NCI-H748 (cell line): ENCODE results near the gene TET1.
"Not testable (repeated sequence)": the region's sequence is repeated elsewhere in the genome, so short reads cannot be mapped to it uniquely, and the experiment has no call there.

ENCODE experiments used
- DNase-seq: peaks from one replicate; lab custom pipeline; 2025; ENCODE audit not compliant: unreplicated experiment; lab: John Stamatoyannopoulos, UW

Gene TET1

DNA sequence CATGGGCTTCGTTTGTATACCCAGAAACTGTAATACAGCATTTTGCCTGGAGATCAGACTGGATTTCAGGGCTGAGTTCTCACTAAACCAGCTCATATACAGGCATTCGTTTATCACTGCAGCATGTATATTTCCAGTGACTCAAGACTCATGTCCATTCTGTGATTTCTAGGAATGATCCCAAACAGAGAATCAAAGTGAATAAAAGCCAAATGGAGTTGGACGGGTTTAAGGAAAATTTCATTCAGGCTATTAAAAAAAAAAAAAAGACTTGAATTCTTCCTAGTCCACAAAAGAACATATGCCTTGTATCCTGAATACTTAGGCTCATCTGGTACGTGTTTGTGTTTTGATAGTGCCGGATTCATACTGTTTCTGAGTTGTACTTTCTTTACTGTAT is 46.8 kb downstream of the TET1 start:
- no peak for DNase-seq

DNA sequence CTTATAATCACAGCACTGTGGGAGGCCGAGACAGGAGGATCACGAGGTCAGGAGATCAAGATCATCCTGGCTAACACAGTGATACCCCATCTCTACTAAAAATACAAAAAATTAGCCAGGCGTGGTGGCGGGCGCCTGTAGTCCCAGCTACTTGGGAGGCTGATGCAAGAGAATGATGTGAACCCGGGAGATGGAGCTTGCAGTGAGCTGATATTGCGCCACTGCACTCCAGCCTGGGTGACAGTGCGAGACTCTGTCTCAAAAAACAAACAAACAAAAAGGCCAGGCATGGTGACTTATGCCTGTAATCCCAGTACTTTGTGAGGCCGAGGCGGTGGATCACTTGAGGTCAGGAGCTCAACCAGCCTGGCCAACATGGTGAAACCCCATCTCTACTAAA is 49.9 kb downstream of the TET1 start:
- not testable (repeated sequence) for DNase-seq

DNA sequence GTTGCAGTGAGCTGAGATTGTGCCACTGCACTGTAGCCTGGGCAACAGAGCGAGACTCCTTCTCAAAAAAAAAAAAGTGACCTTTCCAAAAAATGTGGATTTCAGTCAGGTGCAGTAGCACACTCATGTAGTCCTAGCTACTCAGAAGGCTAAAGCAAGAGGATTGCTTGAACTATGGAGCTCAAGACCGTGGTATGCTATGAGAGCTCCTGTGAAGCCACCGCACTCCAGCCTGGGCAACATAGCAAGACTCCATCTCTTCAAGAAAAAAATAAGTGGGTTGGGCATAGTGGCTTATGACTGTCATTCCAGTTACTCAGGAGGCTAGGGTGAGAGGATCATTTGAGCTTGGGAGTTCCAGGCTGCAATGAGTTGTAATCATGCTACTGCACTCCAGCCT is 51.1 kb downstream of the TET1 start:
- no peak for DNase-seq

GRCh38 chr10:68613974-68614373 is 53.8 kb downstream of the TET1 start:
- not testable (repeated sequence) for DNase-seq

DNA sequence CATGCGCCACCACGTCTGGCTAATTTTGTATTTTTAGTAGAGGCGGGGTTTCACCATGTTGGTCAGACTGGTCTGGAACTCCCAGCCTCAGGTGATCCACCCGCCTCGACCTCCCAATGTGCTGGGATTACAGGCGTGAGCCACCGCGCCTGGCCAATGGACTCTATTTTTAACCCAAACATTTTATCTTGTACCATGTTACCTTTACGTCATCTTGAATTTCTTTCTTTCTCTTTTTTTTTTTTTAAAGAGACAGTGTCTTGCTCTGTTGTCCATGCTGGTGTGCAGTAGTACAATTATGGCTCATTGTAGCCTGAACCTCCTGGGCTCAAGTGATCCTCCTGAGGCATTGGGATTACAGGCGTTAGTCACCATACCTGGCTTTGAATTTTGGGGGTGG is 57.6 kb downstream of the TET1 start:
- DNase-seq: not testable (repeated sequence)

GRCh38 chr10:68618234-68618633 is 58.1 kb downstream of the TET1 start:
- DNase-seq: no peak

DNA sequence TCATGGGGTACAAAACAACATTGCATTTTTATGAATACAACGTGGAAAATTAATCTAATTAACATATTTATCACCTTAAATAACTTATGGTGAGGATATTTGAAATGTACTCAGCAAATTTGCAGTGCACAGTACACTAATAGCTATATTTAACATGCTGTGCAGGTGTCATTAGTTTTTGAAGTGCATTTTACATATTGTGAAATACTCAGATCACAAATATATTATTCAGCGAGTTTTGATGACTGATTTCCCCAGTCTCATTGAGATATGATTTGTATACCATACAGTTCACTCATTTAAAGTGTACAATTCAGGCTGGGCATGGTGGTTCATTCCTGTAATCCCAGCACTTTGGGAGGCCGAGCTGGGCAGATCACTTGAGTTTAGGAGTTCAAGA is 59.5 kb downstream of the TET1 start:
- DNase-seq: no peak

GRCh38 chr10:68625316-68625921 is 65.3 kb downstream of the TET1 start:
- no peak for DNase-seq

- DNase-seq: no peak
Observed at GRCh38 chr10:68628576-68629127, 68.5 kb downstream of the TET1 start.

- DNase-seq: not testable (repeated sequence)
Observed at GRCh38 chr10:68632271-68632560, 72.1 kb downstream of the TET1 start.

DNA sequence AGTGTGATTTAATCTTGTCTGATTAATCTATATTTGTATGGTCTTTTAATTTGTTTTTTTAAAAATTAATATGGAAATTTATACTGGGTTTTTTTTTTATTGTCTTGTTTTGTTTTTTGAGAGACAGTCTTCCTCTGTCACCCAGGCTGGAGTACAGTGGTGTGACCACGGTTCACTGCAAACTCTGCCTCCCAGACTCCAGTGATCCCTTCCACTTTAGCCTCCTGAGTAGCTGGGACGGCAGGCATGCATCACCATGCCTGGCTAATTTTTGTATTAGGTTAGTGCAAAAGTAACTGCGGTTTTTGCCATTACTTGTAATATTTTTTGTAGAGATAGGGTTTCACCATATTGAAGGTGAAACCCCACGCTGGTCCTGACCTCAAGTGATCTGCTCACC is 73.1 kb downstream of the TET1 start:
- no peak for DNase-seq

DNA sequence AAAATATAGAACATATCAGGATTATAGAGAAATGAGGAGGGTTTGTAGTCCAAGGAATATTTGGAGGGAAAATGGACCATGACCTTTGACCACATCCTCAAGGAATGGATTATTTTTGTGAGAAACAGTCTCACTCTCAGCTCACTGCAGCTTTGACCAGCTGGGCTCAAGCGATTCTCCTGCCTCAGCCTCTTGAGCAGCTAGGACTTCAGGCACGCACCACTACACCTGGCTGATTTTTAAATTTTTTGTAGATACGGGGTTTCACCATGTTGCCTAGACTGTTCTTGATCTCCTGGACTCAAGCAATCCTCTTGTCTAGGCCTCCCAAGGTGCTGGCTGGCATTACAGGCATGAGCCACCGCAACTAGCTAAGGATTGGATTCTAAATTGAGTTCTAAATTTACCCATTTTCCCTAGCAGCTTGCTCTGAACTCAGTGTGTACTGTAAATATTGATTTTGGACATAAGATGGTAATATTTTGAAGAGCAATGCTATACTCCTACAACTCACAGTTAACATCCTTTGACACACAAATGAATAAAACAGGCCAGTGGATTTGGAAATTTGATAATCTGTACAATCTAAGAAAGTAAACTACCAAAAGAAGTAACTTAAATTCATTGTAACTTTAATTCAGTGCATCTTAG is 73.8 kb downstream of the TET1 start:
- no peak for DNase-seq

- no peak for DNase-seq
Observed at GRCh38 chr10:68636335-68636734, 76.2 kb downstream of the TET1 start.

- not testable (repeated sequence) for DNase-seq
Observed at GRCh38 chr10:68643550-68643949, 83.4 kb downstream of the TET1 start.

DNA sequence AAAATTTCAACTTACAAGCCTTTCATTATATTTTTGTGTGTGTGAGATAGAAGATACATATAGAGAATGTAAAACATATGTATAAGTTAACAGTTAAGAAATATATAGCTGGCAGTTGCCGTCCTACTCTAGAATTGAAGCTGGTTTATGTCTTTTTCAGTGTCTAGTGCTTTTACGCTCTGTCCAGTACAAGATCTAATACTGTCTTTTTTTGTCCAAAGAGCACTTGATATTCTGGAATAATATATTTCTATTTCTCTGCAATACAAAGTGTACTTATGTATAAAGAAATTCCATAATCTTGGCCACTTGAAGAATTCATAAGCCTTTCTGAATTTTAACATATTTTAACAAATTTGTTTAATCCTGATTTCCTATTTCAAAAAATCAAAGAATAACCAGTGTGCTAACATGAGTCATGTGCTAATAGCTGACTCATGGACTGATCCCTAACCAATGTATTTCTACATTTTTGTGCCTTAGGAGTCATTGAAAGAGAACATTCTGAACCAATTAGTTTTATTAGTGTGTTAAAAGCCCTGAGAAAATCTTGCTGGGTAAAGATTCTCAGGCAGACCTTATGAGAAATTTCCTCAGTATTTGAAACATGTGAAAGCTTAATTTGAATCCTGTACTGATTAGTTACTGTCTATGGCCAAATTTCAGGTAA is 87.7 kb downstream of the TET1 start:
- DNase-seq: no peak

GRCh38 chr10:68655620-68656126 is 95.5 kb downstream of the TET1 start:
- no peak for DNase-seq

DNA sequence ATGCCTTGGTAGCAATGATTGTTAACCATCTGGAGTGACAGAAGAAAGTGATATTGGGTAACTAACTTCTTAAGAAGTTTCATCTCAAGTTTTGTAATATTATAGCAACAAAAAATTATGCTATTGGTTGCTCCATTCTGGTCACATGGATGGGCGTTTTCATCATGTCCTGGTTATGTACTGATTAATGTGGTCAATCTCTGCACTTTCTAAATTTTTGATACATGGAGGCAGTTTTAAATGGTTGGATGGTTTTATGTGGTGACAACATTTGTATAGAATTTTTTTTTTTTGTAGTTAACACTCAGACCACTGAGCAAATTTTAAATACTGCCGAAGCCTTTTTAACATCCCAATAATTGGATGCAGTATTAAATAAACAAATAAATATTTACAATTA is 105.7 kb downstream of the TET1 start:
- DNase-seq: no peak

DNA sequence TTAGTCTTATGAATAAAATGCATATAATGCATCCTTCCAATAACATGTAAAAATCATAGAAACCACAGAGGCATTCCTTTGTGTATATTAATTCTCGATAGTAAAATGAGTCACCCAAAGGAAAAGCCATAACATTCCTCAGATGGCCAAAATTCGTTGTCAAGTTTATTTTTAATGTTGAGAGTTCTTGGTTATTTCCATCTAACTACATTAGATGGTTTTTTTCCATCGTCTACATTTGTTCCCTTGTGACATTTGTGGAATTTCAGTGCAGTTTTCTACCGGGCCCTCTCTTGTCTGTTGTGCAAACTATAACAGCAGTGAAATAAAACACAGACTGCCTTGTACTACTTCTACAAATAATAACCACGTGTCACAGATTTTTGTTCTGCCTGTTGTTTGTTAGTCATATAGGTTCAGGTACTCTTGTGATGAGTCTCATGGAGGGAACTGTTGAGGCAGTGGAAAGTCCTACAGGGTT is 106.2 kb downstream of the TET1 start:
- no peak for DNase-seq

- DNase-seq: no peak
Observed at GRCh38 chr10:68668231-68668630, 108.1 kb downstream of the TET1 start.

GRCh38 chr10:68668972-68669371 is 108.8 kb downstream of the TET1 start:
- DNase-seq: no peak

DNA sequence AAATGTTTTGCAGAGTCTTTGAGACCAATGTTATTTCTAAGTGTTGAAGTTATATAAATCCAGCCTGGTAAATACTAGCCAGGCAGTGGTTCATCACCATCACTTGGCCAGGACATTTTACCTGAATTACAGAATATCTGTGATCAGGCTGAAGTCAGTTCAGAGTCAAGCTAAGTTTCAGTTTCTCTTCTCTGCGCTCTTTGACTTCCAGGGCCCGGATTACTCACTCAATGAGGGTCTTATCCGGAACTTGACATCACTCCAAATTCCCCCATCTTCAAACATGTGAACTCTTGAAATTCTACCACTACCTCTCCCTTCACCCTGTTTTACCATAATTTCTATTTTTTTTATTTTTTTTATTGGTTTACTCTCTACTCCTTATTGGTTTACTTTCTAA is 124.3 kb downstream of the TET1 start:
- DNase-seq: no peak

GRCh38 chr10:68696018-68696417 is 135.9 kb downstream of the TET1 start:
- DNase-seq: no peak
